Vagina (tissue), 2 donors: ENCODE measurements around the gene PTPN6. TPM values are rescaled to one million over a fixed set of nuclear protein-coding genes. Genes with fewer than 3 reads are reported as not detected.

ENCODE experiments used
- DNase-seq, 2 donors: peaks; one replicate each; pipeline ENCODE4 v3.0.0-alpha.2; 2017; ENCODE audit errors: extremely low spot score in 2 of 2
- H3K27ac ChIP-seq: fragments of 200-600 bp; sonication (generic); one replicate; pipeline ENCODE4 v1.5.1; 2019
- H3K27me3 ChIP-seq: fragments of 200-600 bp; sonication (generic); one replicate; pipeline ENCODE4 v1.5.1; 2019
- H3K36me3 ChIP-seq, 2 donors: fragments of 200-600 bp; sonication (generic); one replicate each; pipeline ENCODE4 v1.5.1; 2017 to 2019
- H3K4me1 ChIP-seq: fragments of 200-600 bp; sonication (generic); one replicate; pipeline ENCODE4 v1.5.1; 2019
- H3K4me3 ChIP-seq, 2 donors: fragments of 200-600 bp; sonication (generic); 1 replicate in 1 of 2; 2 replicates in 1 of 2; pipeline ENCODE4 v1.5.1; 2016 to 2019
- H3K9me3 ChIP-seq: fragments of 200-600 bp; sonication (generic); one replicate; pipeline ENCODE4 v1.5.1; 2019
- CTCF ChIP-seq, 3 experiments: fragments of 450-650 bp in 2 of 3; fragments of 200-600 bp in 1 of 3; sonication (generic) in 1 of 3; IDR thresholded peaks; one replicate each; pipeline ENCODE4 v1.5.1; 2017 to 2019; ENCODE audit warnings: antibody characterized with exemption in 3 of 3, mild to moderate bottlenecking in 2 of 3, moderate library complexity in 2 of 3
- POLR2A ChIP-seq, 2 donors: fragments of 450-650 bp; IDR thresholded peaks; one replicate each; pipeline ENCODE4 v1.6.1; 2017; ENCODE audit warnings: antibody characterized with exemption in 2 of 2, mild to moderate bottlenecking in 2 of 2, moderate library complexity in 2 of 2
- POLR2AphosphoS5 ChIP-seq, 2 donors: sonication (generic); formaldehyde crosslinking; IDR thresholded peaks; one replicate each; pipeline ENCODE4 v1.9.0; 2017; ENCODE audit warnings: antibody characterized with exemption in 2 of 2, mild to moderate bottlenecking in 2 of 2, low read depth in 1 of 2; ENCODE audit not compliant: insufficient read depth in 1 of 2
- intact Hi-C: fragments of 100-400 bp; cut with DNase I; formaldehyde crosslinking; loops from one replicate; pipeline ENCODE4 v1.15.1; 2023
- total RNA-seq: library from RNA; depleted of rRNA; stranded (reverse); fragments of >200 nt; gene quantifications from one replicate; pipeline ENCODE4 v1.2.3, GENCODE V29; 2016

The PTPN6 gene
- total RNA-seq, 1 donor from 2014 or later = 17.4 TPM

GRCh38 chr12:6925239-6925539 lies 26.0 kb upstream of the PTPN6 start:
- no peak for DNase-seq
- Histone ChIP-seq H3K36me3 (peaks cover 0 to 10% of the 10 kb centered on the region in 2 donors), H3K4me1 (peaks cover 49% of the 10 kb centered on the region), H3K9me3 (no peaks in the 10 kb centered on the region), H3K27me3 (no peaks in the 10 kb centered on the region), H3K27ac (peak overlapping the region; percentile 99), H3K4me3 (peak overlapping the region; percentile 73 to 95)
- TF ChIP-seq POLR2AphosphoS5 (IDR thresholded peaks at IDR 0.05; ENCODE audit: insufficient read depth in 1 of 2, low read depth in 1 of 2) (no peak), POLR2A (IDR thresholded peaks at IDR 0.05) (no peak), CTCF (IDR thresholded peaks at IDR 0.05) (no peak)
- intact Hi-C loops = loop anchor here (5.0 kb wide), 1 partner anchor 58 kb away; the partner anchor contains the start of gene TPI1

GRCh38 chr12:6925540-6926279 lies 25.4 kb upstream of the PTPN6 start:
- Histone ChIP-seq H3K27me3 (no peaks in the 10 kb centered on the region), H3K36me3 (peaks cover 0 to 10% of the 10 kb centered on the region in 2 donors), H3K9me3 (no peaks in the 10 kb centered on the region), H3K27ac (peak overlapping the region; percentile 99), H3K4me1 (peaks cover 54% of the 10 kb centered on the region), H3K4me3 (peak overlapping the region; percentile 73 to 95)
- TF ChIP-seq POLR2A (IDR thresholded peaks at IDR 0.05) (peak in 1 of 2 donors; percentile 43), CTCF (IDR thresholded peaks at IDR 0.05) (peak in 1 of 3 experiments; percentile 26), POLR2AphosphoS5 (IDR thresholded peaks at IDR 0.05; ENCODE audit: insufficient read depth in 1 of 2, low read depth in 1 of 2) (peak; percentile 73 to 90)
- DNase-seq = no peak
- intact Hi-C loops = loop anchor here (5.0 kb wide), 1 partner anchor 58 kb away; the partner anchor contains the start of gene TPI1

- intact Hi-C loops = loop anchor here (5.0 kb wide), 1 partner anchor 60 kb away; the partner anchor contains the start of gene TPI1
- Histone ChIP-seq H3K4me3 (peak within 1 kb of the TSS; percentile 73 to 95), H3K9me3 (no peaks in the 10 kb centered on the region), H3K27me3 (no peaks in the 10 kb centered on the region), H3K4me1 (peaks cover 71% of the 10 kb centered on the region), H3K27ac (peak within 1 kb of the TSS; percentile 99), H3K36me3 (no peaks in the 10 kb centered on the region)
- no peak for DNase-seq
- TF ChIP-seq CTCF (IDR thresholded peaks at IDR 0.05) (no peak), POLR2AphosphoS5 (IDR thresholded peaks at IDR 0.05; ENCODE audit: insufficient read depth in 1 of 2, low read depth in 1 of 2) (peak in 1 of 2 donors; percentile 81), POLR2A (IDR thresholded peaks at IDR 0.05) (peak in 1 of 2 donors; percentile 42)
Measured at GRCh38 chr12:6927379-6928021, 23.7 kb upstream of the PTPN6 start, which contains the start of gene ATN1. Gene ATN1 (plus strand): TSS chr12:6927959. CDS start chr12:6934002, 6,043 bp downstream.

GRCh38 chr12:6928022-6928702 lies 23.0 kb upstream of the PTPN6 start:
- TF ChIP-seq POLR2AphosphoS5 (IDR thresholded peaks at IDR 0.05; ENCODE audit: insufficient read depth in 1 of 2, low read depth in 1 of 2) = peak in 1 of 2 donors; percentile 25
- no peak for TF ChIP-seq CTCF (IDR thresholded peaks at IDR 0.05)
- TF ChIP-seq POLR2A (IDR thresholded peaks at IDR 0.05) = no peak
- intact Hi-C loops = loop anchor here (5.0 kb wide), 1 partner anchor 61 kb away; the partner anchor contains the start of gene TPI1
- Histone ChIP-seq H3K4me1 (peaks cover 77% of the 10 kb centered on the region), H3K4me3 (peak overlapping the region; percentile 73 to 95), H3K27ac (peak overlapping the region; percentile 99), H3K27me3 (no peaks in the 10 kb centered on the region), H3K9me3 (no peaks in the 10 kb centered on the region), H3K36me3 (no peaks in the 10 kb centered on the region)
- DNase-seq = no peak
